Neural crest cell (in vitro differentiated cells): ENCODE data around the gene INTS2. TPM values are rescaled to one million over a fixed set of nuclear protein-coding genes. Genes with fewer than 3 reads are reported as not detected.
"Not testable (repeated sequence)": the region's sequence is repeated elsewhere in the genome, so short reads cannot be mapped to it uniquely, and the experiment has no call there.

ENCODE experiments used
- DNase-seq: peaks from one replicate; pipeline ENCODE4 v3.0.0; 2021; ENCODE audit warnings: low read depth, mixed read lengths, low spot score
- H3K27ac Mint-ChIP-seq: one replicate; pipeline ENCODE4 v1.8.0; 2021; ENCODE audit warnings: mild to moderate bottlenecking, mixed read lengths; ENCODE audit not compliant: unreplicated experiment
- H3K27me3 Mint-ChIP-seq: 2 replicates; pipeline ENCODE4 v1.8.0; 2021; ENCODE audit warnings: low read depth, mild to moderate bottlenecking, mixed read lengths
- H3K36me3 Mint-ChIP-seq: 2 replicates; pipeline ENCODE4 v1.8.0; 2021; ENCODE audit warnings: low read depth, mild to moderate bottlenecking, mixed read lengths
- H3K4me1 Mint-ChIP-seq: 2 replicates; pipeline ENCODE4 v1.8.0; 2021; ENCODE audit warnings: mixed read lengths
- H3K4me3 Mint-ChIP-seq: one replicate; pipeline ENCODE4 v1.8.0; 2021; ENCODE audit warnings: mild to moderate bottlenecking, mixed read lengths
- H3K9me3 Mint-ChIP-seq: 2 replicates; pipeline ENCODE4 v1.8.0; 2021; ENCODE audit warnings: mixed read lengths
- total RNA-seq: library from RNA; stranded (reverse); gene quantifications from 2 replicates; pipeline ENCODE4 v1.2.1, GENCODE V29; 2021
- TF ChIP-seq, protein P1 (sequence below): fragments of 200-600 bp; sonication (generic); conservative IDR thresholded peaks from 2 replicates; pipeline ENCODE4 v1.5.0; 2021; ENCODE audit warnings: antibody characterized with exemption, mild to moderate bottlenecking

INTS2 gene
- total RNA-seq, 1 donor from 2014 or later: 25.4 TPM

DNA sequence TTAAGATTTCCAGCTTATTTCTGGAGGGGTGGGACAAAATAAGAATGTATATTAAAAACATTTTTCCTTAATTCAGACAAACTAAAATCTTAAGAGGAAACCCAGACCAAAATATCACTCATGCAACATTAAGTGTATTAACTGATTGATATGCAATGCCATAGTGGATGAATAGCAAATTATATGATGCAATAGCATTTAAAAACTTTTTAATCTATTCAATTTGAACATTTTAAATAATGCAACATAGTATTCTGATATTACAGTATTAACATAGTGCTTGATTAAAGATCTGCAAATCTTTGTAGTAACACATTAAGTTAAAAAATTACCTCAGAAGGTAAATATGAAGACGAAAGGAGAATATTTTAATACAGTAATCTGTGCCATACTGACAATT lies 15.3 kb upstream of the INTS2 start:
- Mint-ChIP-seq H3K27me3 (no peaks in the 10 kb centered on the region), H3K27ac (no peak overlapping the region), H3K36me3 (no peaks in the 10 kb centered on the region), H3K4me1 (no peaks in the 10 kb centered on the region), H3K4me3 (no peak overlapping the region), H3K9me3 (no peaks in the 10 kb centered on the region)
- no peak for DNase-seq
- TF ChIP-seq, protein P1, sequence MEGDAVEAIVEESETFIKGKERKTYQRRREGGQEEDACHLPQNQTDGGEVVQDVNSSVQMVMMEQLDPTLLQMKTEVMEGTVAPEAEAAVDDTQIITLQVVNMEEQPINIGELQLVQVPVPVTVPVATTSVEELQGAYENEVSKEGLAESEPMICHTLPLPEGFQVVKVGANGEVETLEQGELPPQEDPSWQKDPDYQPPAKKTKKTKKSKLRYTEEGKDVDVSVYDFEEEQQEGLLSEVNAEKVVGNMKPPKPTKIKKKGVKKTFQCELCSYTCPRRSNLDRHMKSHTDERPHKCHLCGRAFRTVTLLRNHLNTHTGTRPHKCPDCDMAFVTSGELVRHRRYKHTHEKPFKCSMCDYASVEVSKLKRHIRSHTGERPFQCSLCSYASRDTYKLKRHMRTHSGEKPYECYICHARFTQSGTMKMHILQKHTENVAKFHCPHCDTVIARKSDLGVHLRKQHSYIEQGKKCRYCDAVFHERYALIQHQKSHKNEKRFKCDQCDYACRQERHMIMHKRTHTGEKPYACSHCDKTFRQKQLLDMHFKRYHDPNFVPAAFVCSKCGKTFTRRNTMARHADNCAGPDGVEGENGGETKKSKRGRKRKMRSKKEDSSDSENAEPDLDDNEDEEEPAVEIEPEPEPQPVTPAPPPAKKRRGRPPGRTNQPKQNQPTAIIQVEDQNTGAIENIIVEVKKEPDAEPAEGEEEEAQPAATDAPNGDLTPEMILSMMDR: no peak

DNA sequence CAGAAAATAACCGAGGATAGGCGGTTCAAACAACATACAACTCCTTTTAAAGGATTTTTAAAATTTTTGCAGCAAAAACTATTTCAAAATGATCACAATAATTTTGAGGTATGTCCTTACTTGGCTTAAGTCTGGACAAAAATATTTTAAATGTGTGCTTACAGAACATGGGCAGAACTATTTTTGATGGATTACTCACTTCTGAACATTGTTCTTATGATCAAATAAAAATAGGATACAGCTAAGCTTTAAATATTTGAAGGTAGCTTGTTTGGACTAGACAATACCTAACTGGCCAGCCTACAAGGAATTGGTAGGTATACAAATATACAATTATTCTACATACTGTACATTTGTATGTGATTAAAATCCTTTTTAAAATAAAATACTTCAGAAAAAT lies 14.3 kb upstream of the INTS2 start:
- H3K36me3 Mint-ChIP-seq: no peaks in the 10 kb centered on the region
- DNase-seq: no peak
- no peak overlapping the region for H3K27ac Mint-ChIP-seq
- no peaks in the 10 kb centered on the region for H3K4me1 Mint-ChIP-seq
- no peak overlapping the region for H3K4me3 Mint-ChIP-seq
- TF ChIP-seq, protein P1: no peak
- H3K27me3 Mint-ChIP-seq: no peaks in the 10 kb centered on the region
- no peaks in the 10 kb centered on the region for H3K9me3 Mint-ChIP-seq

DNA sequence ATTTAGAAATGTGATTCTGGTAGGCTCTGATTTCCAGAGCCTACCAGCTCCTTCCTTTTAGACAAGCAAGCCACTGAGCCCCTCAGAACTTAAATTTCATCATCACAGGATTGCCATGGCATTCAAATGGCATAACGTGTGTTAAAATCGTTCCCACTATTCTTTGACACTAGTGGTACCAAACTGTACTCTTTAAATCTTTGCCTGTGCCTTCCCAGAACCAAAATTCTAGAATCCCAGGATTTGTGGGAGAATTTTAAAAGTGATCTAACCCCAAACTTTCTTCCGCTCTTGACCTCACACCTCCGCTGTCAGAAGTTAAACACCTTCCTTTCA lies 287 bp upstream of the INTS2 start:
- Mint-ChIP-seq H3K4me1 (peaks cover 22% of the 10 kb centered on the region), H3K9me3 (no peaks in the 10 kb centered on the region), H3K27me3 (peaks cover 4% of the 10 kb centered on the region), H3K36me3 (peaks cover 4% of the 10 kb centered on the region), H3K27ac (peak overlapping the region; percentile 93), H3K4me3 (peak overlapping the region; percentile 94)
- TF ChIP-seq, protein P1: no peak
- no peak for DNase-seq

DNA sequence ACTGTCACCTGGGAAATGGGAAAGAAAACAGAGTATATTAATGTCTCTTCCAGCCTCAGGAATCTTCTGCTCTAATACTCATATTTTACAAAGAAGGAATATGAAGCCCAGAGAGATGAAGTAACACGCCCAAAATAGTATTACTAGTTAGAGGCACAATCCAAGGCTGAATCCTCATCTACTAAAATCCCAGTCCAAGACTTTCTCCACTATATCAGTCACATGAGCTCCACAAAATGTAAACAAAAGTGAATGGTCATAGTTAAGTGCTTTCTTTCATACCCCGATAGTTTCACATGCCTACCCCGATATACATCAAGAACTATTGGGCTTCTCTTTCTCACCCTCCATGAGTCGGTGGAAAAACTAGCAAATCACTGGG lies 965 bp downstream of the INTS2 start:
- H3K36me3 Mint-ChIP-seq: peaks cover 4% of the 10 kb centered on the region
- peaks cover 22% of the 10 kb centered on the region for H3K4me1 Mint-ChIP-seq
- TF ChIP-seq, protein P1: no peak
- H3K4me3 Mint-ChIP-seq: peak overlapping the region; percentile 94
- DNase-seq: no peak
- H3K27me3 Mint-ChIP-seq: peaks cover 4% of the 10 kb centered on the region
- peak overlapping the region; percentile 93 for H3K27ac Mint-ChIP-seq
- no peaks in the 10 kb centered on the region for H3K9me3 Mint-ChIP-seq

DNA sequence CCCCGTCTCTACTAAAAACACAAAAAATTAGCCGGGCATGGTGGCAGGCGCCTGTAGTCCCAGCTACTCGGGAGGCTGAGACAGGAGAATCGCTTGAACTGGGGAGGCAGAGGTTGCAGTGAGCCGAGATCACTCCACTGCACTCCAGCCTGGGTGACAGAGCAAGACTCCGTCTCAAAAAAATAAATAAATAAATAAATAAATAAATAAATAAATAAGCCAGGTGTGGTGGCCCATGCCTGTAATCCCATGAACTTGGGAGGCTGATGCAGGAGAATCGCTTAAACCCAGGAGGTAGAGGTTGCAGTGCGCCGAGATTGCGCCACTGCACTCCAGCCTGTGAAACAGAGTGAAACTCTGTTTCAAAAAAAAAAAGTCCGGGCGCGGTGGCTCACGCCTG lies 12.6 kb downstream of the INTS2 start:
- H3K4me1 Mint-ChIP-seq, DNase-seq, H3K27me3 Mint-ChIP-seq, H3K4me3 Mint-ChIP-seq, H3K9me3 Mint-ChIP-seq, H3K27ac Mint-ChIP-seq: not testable (repeated sequence)
- peaks cover 22% of the 10 kb centered on the region for H3K36me3 Mint-ChIP-seq

DNA sequence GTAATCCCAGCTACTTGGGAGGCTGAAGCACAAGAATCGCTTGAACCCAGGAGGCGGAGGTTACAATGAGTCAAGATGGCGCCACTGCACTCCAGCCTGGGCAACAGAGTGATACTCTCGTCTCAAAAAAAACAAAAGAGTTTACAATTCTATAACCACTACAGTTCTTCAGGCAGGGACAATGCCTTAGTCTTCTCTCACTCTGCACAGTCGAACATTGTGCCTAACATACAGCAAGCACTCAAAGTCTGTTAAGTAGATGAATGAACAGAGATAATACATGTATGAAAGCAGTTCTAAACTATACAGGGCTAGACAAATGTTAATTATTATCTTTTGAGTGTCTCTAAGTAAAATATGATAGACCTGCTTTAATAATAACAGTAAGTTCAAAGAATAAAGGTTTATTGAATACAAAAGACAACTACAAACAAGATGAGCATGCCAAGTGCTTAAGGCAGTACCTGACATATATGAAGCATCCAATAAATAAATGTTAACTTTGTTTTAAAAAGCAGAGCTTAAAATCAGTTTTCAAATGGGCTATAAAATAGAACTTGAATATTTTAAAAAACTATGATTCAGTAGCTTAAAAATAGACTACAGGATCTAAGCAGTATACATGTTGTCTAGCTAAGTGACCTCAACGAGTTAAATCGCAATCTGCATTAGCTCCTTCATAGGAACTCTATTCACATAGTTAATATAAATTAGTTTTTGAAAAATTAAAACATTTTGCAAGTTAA lies 19.3 kb downstream of the INTS2 start:
- no peaks in the 10 kb centered on the region for H3K4me1 Mint-ChIP-seq
- DNase-seq: no peak
- peaks cover 11% of the 10 kb centered on the region for H3K36me3 Mint-ChIP-seq
- TF ChIP-seq, protein P1: no peak
- H3K4me3 Mint-ChIP-seq: no peak overlapping the region
- H3K27me3 Mint-ChIP-seq: no peaks in the 10 kb centered on the region
- no peaks in the 10 kb centered on the region for H3K9me3 Mint-ChIP-seq
- H3K27ac Mint-ChIP-seq: no peak overlapping the region
